ENCODE results near the gene RNF148.

GRCh38 chr7:122726881-122727280 is 24.2 kb upstream of the RNF148 start:
- TF ChIP-seq POLR2A (IDR thresholded peaks at IDR 0.05) (no peak), EP300 (IDR thresholded peaks at IDR 0.05) (no peak), CTCF (IDR thresholded peaks at IDR 0.05) (no peak)

Measured in upper lobe of left lung (tissue), 4 donors.